OCI-LY1 (cell line): ENCODE measurements around the gene OPRD1.

ENCODE experiments used
- H2AFZ ChIP-seq: fragments of 200-600 bp; sonication (generic), shearing (Covaris generic); 2 replicates; pipeline ENCODE4 v1.6.0; 2014; ENCODE audit warnings: antibody characterized with exemption, mild to moderate bottlenecking, low read length
- H3F3A ChIP-seq: fragments of 200-600 bp; sonication (generic), shearing (Covaris generic); 2 replicates; pipeline ENCODE4 v1.6.0; 2014; ENCODE audit warnings: mild to moderate bottlenecking, antibody characterized with exemption, low read length, moderate library complexity; ENCODE audit not compliant: insufficient read depth
- H3K27ac ChIP-seq: fragments of 200-600 bp; sonication (generic); 2 replicates; pipeline ENCODE4 v1.5.1; 2014; ENCODE audit warnings: low read length, mixed run types, mild to moderate bottlenecking, low read depth; ENCODE audit not compliant: poor library complexity, severe bottlenecking
- H3K27me3 ChIP-seq: fragments of 200-600 bp; sonication (generic); 2 replicates; pipeline ENCODE4 v1.6.0; 2014; ENCODE audit warnings: antibody characterized with exemption, mild to moderate bottlenecking, low read length, moderate library complexity; ENCODE audit not compliant: insufficient read depth
- H3K36me3 ChIP-seq: fragments of 200-600 bp; sonication (generic); 2 replicates; pipeline ENCODE4 v1.6.1; 2014; ENCODE audit warnings: mild to moderate bottlenecking, antibody characterized with exemption, low read length, moderate library complexity, mixed read lengths; ENCODE audit not compliant: insufficient read depth
- H3K4me1 ChIP-seq: fragments of 200-600 bp; sonication (generic); 2 replicates; pipeline ENCODE4 v1.5.1; 2014; ENCODE audit warnings: mild to moderate bottlenecking, low read length, moderate library complexity; ENCODE audit not compliant: insufficient read depth, severe bottlenecking
- H3K4me2 ChIP-seq: fragments of 200-600 bp; sonication (generic), shearing (Covaris generic); 2 replicates; pipeline ENCODE4 v1.6.1; 2014; ENCODE audit warnings: low read length
- H3K4me3 ChIP-seq: fragments of 200-600 bp; sonication (generic); 2 replicates; pipeline ENCODE4 v1.5.1; 2014; ENCODE audit warnings: low read length, low read depth, mild to moderate bottlenecking, mixed read lengths; ENCODE audit not compliant: poor library complexity, severe bottlenecking
- H3K79me2 ChIP-seq: fragments of 200-600 bp; shearing (Covaris generic); 2 replicates; pipeline ENCODE4 v1.6.1; 2016; ENCODE audit warnings: mixed run types, low read length, mixed read lengths; ENCODE audit not compliant: insufficient read depth
- H3K9ac ChIP-seq: fragments of 200-600 bp; sonication (generic), shearing (Covaris generic); 2 replicates; pipeline ENCODE4 v1.6.1; 2014; ENCODE audit warnings: mild to moderate bottlenecking, low read length, mixed read lengths
- H3K9me2 ChIP-seq: fragments of 200-600 bp; sonication (generic), shearing (Covaris generic); 2 replicates; pipeline ENCODE4 v1.6.1; 2014; ENCODE audit warnings: low read depth, mild to moderate bottlenecking, low read length, mixed read lengths
- H3K9me3 ChIP-seq: fragments of 200-600 bp; shearing (Covaris generic); 2 replicates; pipeline ENCODE4 v1.6.1; 2014; ENCODE audit warnings: low read length, mixed read lengths
- H4K20me1 ChIP-seq: fragments of 200-600 bp; sonication (generic), shearing (Covaris generic); 2 replicates; pipeline ENCODE4 v1.6.0; 2016; ENCODE audit warnings: mild to moderate bottlenecking, low read length; ENCODE audit not compliant: insufficient read depth
- EZH2 ChIP-seq: fragments of 200-600 bp; sonication (generic), shearing (Covaris generic); IDR thresholded peaks from 2 replicates; pipeline ENCODE4 v1.8.0; 2017; ENCODE audit warnings: borderline replicate concordance, mixed run types, mild to moderate bottlenecking, antibody characterized with exemption, low read length, moderate library complexity, mixed read lengths
- TF ChIP-seq, protein P1 (sequence below): fragments of 200-600 bp; sonication (generic), shearing (Covaris generic); IDR thresholded peaks from 2 replicates; pipeline ENCODE4 v1.5.1; 2017; ENCODE audit warnings: mild to moderate bottlenecking, antibody characterized with exemption, low read length, moderate library complexity, mixed read lengths

The OPRD1 gene

DNA sequence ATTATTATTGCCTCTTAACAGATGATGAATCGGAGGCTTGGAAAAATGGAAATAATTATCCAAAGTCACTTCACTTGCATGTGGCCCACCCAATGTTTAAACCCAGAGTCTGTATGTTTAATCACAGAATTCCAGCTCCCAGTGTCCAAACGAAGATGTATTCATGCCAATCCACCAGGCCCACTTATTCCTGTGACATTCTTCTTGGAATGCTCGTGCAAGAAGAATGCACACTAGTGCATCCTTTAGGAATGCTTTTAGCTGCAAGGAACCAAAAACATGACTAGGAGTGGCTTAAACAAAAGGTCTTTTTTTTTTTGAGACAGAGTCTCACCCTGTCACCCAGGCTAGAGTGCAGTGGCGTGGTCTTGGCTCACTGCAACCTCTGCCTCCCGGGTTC, 8.9 kb upstream of the OPRD1 start:
- Histone ChIP-seq H3K4me2 (no peak overlapping the region), H2AFZ (no peak overlapping the region), H3K27ac (no peak overlapping the region), H3F3A (no peaks in the 10 kb centered on the region), H4K20me1 (no peaks in the 10 kb centered on the region), H3K9me3 (no peaks in the 10 kb centered on the region), H3K9ac (no peak overlapping the region), H3K4me3 (no peak overlapping the region), H3K79me2 (no peaks in the 10 kb centered on the region), H3K27me3 (no peaks in the 10 kb centered on the region), H3K9me2 (no peaks in the 10 kb centered on the region), H3K36me3 (no peaks in the 10 kb centered on the region), H3K4me1 (no peaks in the 10 kb centered on the region)
- TF ChIP-seq, protein P1, sequence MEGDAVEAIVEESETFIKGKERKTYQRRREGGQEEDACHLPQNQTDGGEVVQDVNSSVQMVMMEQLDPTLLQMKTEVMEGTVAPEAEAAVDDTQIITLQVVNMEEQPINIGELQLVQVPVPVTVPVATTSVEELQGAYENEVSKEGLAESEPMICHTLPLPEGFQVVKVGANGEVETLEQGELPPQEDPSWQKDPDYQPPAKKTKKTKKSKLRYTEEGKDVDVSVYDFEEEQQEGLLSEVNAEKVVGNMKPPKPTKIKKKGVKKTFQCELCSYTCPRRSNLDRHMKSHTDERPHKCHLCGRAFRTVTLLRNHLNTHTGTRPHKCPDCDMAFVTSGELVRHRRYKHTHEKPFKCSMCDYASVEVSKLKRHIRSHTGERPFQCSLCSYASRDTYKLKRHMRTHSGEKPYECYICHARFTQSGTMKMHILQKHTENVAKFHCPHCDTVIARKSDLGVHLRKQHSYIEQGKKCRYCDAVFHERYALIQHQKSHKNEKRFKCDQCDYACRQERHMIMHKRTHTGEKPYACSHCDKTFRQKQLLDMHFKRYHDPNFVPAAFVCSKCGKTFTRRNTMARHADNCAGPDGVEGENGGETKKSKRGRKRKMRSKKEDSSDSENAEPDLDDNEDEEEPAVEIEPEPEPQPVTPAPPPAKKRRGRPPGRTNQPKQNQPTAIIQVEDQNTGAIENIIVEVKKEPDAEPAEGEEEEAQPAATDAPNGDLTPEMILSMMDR = no peak
- TF ChIP-seq EZH2 = no peak

DNA sequence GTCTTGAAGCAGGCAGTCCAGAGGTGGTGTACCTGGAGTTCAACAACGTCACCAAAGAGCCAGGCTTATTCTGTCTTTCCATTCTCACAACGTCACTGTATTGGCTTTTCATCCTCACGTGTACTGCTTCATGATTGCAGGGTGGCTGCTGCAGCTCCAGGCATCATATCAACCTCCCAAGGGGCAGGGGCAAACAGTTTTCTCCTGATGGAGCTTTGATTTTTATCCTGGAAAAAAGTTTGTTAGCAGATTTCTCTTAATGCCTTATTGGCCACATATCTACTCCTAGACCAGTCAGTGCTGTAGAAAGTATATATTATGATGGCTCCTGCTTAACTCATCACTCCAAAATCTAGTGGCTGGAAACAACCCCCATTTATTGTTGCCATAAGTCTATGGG, 8.3 kb upstream of the OPRD1 start:
- Histone ChIP-seq H2AFZ (no peak overlapping the region), H3K4me3 (no peak overlapping the region), H3F3A (no peaks in the 10 kb centered on the region), H3K27ac (no peak overlapping the region), H4K20me1 (no peaks in the 10 kb centered on the region), H3K9me3 (no peaks in the 10 kb centered on the region), H3K9ac (no peak overlapping the region), H3K27me3 (no peaks in the 10 kb centered on the region), H3K36me3 (no peaks in the 10 kb centered on the region), H3K4me2 (no peak overlapping the region), H3K4me1 (no peaks in the 10 kb centered on the region), H3K9me2 (no peaks in the 10 kb centered on the region), H3K79me2 (no peaks in the 10 kb centered on the region)
- TF ChIP-seq, protein P1 = no peak
- TF ChIP-seq EZH2 = no peak

- Histone ChIP-seq H3K9me2 (no peaks in the 10 kb centered on the region), H3K9me3 (no peaks in the 10 kb centered on the region), H3K79me2 (no peaks in the 10 kb centered on the region), H2AFZ (no peak overlapping the region), H3K4me1 (no peaks in the 10 kb centered on the region), H3K27ac (no peak overlapping the region), H3K36me3 (no peaks in the 10 kb centered on the region), H4K20me1 (no peaks in the 10 kb centered on the region), H3K27me3 (no peaks in the 10 kb centered on the region), H3F3A (no peaks in the 10 kb centered on the region), H3K4me3 (no peak overlapping the region), H3K9ac (no peak overlapping the region), H3K4me2 (no peak overlapping the region)
- TF ChIP-seq, protein P1 = no peak
- TF ChIP-seq EZH2 = no peak
Observed at GRCh38 chr1:28804071-28804470, 7.9 kb upstream of the OPRD1 start.
